Right lobe of liver (tissue), 6 donors: ENCODE measurements around the gene ZSCAN18. TPM values are rescaled to one million over a fixed set of nuclear protein-coding genes. Genes with fewer than 3 reads are reported as not detected.

ENCODE experiments used
- ATAC-seq, 4 donors: fragments of 200-7000 bp; cut with Tn5 transposase; one replicate each; pipeline ENCODE4 v1.9.1; 2020; ENCODE audit warnings: mild to moderate bottlenecking in 4 of 4, moderate library complexity in 4 of 4
- DNase-seq, 3 donors: peaks; one replicate each; pipeline ENCODE4 v3.0.0-alpha.2; 2020
- H3K27ac ChIP-seq, 3 donors: fragments of 200-600 bp; one replicate each; pipeline ENCODE4 v1.8.0; 2022
- H3K27me3 ChIP-seq, 2 donors: fragments of 200-600 bp; one replicate each; pipeline ENCODE4 v1.8.0; 2022
- H3K36me3 ChIP-seq, 4 donors: fragments of 200-600 bp; sonication (generic) in 1 of 4; one replicate each; pipeline versions ENCODE4 v1.5.1 to v1.8.0; 2017 to 2022; ENCODE audit warnings: control low read depth in 1 of 4
- H3K4me1 ChIP-seq, 4 donors: fragments of 200-600 bp; sonication (generic) in 1 of 4; one replicate each; pipeline versions ENCODE4 v1.5.1 to v1.8.0; 2017 to 2022; ENCODE audit warnings: control low read depth in 1 of 4
- H3K4me3 ChIP-seq, 3 donors: fragments of 200-600 bp; one replicate each; pipeline ENCODE4 v1.8.0; 2022
- H3K9me3 ChIP-seq, 4 donors: fragments of 200-600 bp; sonication (generic) in 1 of 4; one replicate each; pipeline versions ENCODE4 v1.5.1 to v1.8.0; 2017 to 2022; ENCODE audit warnings: control low read depth in 1 of 4
- POLR2A ChIP-seq: fragments of 450-650 bp; IDR thresholded peaks from one replicate; pipeline ENCODE4 v1.6.1; 2017; ENCODE audit warnings: antibody characterized with exemption, mild to moderate bottlenecking
- WGBS: methylation state at CpG from one replicate; pipeline ENCODE4 v1.1.6; 2018; ENCODE audit warnings: low coverage, low lambda C conversion rate; ENCODE audit not compliant: insufficient coverage; ENCODE audit errors: missing lambda C conversion rate; 5-methylcytosine and 5-hydroxymethylcytosine counted together
- intact Hi-C, 2 donors: fragments of 100-400 bp; cut with DNase I; formaldehyde crosslinking; loops; one replicate each; pipeline versions ENCODE4 v1.11.2 to v1.14.1; 2022
- total RNA-seq, 6 experiments: library from RNA; depleted of rRNA in 2 of 6; stranded (reverse); fragments of >200 nt in 2 of 6; fragmentation: NEBNext Ultra II Directional in 3 of 6; extraction: Animal tissue kit (Norgen Biotek cat#: 25700) in 3 of 6; gene quantifications; one replicate each; pipeline versions ENCODE4 v1.1.0 to v1.2.4, GENCODE V29; 2016 to 2023
- TF ChIP-seq, protein P1 (sequence below), 4 donors: fragments of 200-600 bp in 3 of 4; fragments of 450-650 bp in 1 of 4; IDR thresholded peaks; one replicate each; pipeline versions ENCODE4 v1.5.1 to v1.8.0; 2016 to 2022; ENCODE audit warnings: antibody characterized with exemption in 4 of 4, mild to moderate bottlenecking in 2 of 4
- donor health status: DM: no; HTN: yes; CAD: no.
- donor health status: DM: no; HTN: no; CAD: no.
- donor health status: DM: no; HTN: no; CAD: no.
- donor health status: DM: no; HTN: yes; CAD: no.
- donor health status: DM: no; HTN: yes; CAD: no.

Gene ZSCAN18
- total RNA-seq, 6 experiments from 2014 or later = 6.3 to 17.1 (median 10.7) TPM

DNA sequence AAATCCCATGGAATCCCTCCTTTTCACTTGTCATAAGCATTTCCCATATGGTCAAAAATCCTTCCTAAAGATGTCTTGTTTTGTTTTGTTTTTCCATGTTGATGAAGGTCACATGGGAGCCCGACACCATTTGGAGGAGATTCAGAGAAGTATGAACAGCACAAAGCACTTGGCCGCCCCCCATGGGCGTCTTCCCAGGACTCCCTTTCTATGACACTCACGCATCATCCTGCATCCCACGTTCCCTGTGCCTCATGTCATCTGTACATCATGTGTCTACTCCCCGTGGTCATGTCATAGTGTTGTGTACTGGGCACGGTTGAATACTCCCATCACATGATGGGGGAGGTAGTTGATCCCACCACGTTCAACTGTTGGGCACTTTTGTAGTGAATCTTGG lies 62.2 kb downstream of the ZSCAN18 start:
- TF ChIP-seq, protein P1, sequence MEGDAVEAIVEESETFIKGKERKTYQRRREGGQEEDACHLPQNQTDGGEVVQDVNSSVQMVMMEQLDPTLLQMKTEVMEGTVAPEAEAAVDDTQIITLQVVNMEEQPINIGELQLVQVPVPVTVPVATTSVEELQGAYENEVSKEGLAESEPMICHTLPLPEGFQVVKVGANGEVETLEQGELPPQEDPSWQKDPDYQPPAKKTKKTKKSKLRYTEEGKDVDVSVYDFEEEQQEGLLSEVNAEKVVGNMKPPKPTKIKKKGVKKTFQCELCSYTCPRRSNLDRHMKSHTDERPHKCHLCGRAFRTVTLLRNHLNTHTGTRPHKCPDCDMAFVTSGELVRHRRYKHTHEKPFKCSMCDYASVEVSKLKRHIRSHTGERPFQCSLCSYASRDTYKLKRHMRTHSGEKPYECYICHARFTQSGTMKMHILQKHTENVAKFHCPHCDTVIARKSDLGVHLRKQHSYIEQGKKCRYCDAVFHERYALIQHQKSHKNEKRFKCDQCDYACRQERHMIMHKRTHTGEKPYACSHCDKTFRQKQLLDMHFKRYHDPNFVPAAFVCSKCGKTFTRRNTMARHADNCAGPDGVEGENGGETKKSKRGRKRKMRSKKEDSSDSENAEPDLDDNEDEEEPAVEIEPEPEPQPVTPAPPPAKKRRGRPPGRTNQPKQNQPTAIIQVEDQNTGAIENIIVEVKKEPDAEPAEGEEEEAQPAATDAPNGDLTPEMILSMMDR (IDR thresholded peaks at IDR 0.05) = no peak
- TF ChIP-seq POLR2A = no peak
- intact Hi-C loops = no loop called here
- Histone ChIP-seq H3K9me3 (no peaks in the 10 kb centered on the region), H3K27me3 (no peaks in the 10 kb centered on the region), H3K4me1 (no peaks in the 10 kb centered on the region), H3K27ac (no peak overlapping the region), H3K4me3 (no peak overlapping the region), H3K36me3 (no peaks in the 10 kb centered on the region)
- WGBS = 64% methylated on average over 8 of the region's 8 CpGs
- ATAC-seq (no peak), DNase-seq (no peak)

DNA sequence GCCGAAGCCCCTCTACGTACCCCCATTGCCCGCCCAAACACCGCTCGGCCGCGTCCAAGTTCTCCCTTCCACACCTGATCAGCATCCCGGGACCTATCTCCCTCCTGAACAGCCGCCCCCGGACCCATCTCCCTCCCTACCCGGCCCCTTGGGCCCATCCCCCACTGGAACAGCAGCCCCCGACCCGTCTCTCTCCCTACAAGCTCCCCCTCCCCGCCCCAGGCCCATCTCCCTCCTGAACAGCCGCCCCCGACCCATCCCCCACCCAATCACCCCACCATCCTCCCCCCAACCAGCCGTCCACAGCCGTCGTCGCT lies 63.6 kb downstream of the ZSCAN18 start:
- H3K4me3 ChIP-seq = peak overlapping the region in 1 of 3 donors; percentile 31
- WGBS = 15% methylated on average over 16 of the region's 20 CpGs
- no peaks in the 10 kb centered on the region for H3K27me3 ChIP-seq
- no peak overlapping the region for H3K27ac ChIP-seq
- no peak for ATAC-seq
- DNase-seq = no peak
- no peak for TF ChIP-seq POLR2A
- TF ChIP-seq, protein P1 (IDR thresholded peaks at IDR 0.05) = no peak
- H3K36me3 ChIP-seq = no peaks in the 10 kb centered on the region
- H3K9me3 ChIP-seq = no peaks in the 10 kb centered on the region
- no peaks in the 10 kb centered on the region for H3K4me1 ChIP-seq
- intact Hi-C loops = no loop called here

Other genes starting within 250 kb of the ZSCAN18 start
- 10 to 100 TPM in 5 of 6 experiments, 1 to 10 TPM in 1; 5.2 to 20.2 (median 12.6) TPM for gene ZNF587, start 248.4 kb downstream of the ZSCAN18 start, total RNA-seq
- 10 to 100 TPM in 3 of 6 experiments, 1 to 10 TPM in 3; 5.1 to 11.7 (median 8.7) TPM for gene ZNF814, start 209.2 kb downstream of the ZSCAN18 start, total RNA-seq
- gene ZNF417, start 181.6 kb downstream of the ZSCAN18 start, total RNA-seq = 10 to 100 TPM in 3 of 6 experiments, 1 to 10 TPM in 3; 4.1 to 12.6 (median 7.8) TPM
- gene ZNF418, start 162.8 kb downstream of the ZSCAN18 start, total RNA-seq = 1 to 10 TPM; 1.0 to 3.7 (median 2.4) TPM
- 1 to 10 TPM in 2 of 6 experiments, under 1 TPM in 4; 0.50 to 1.6 (median 0.75) TPM for gene ZNF256, start 150.5 kb downstream of the ZSCAN18 start, total RNA-seq
- gene C19orf18, start 123.7 kb downstream of the ZSCAN18 start, total RNA-seq = under 1 TPM in 3 of 6 experiments, not detected in 3; 0.24 to 0.88 (median 0.39) TPM
- 1 to 10 TPM; 3.1 to 7.1 (median 5.0) TPM for gene ZNF606, start 95.4 kb downstream of the ZSCAN18 start, total RNA-seq
- gene ZSCAN1, start 64.2 kb downstream of the ZSCAN18 start, total RNA-seq = not detected
- under 1 TPM; 0.12 to 0.71 (median 0.32) TPM for gene ZNF135, start 38.9 kb downstream of the ZSCAN18 start, total RNA-seq
- 1 to 10 TPM; 2.0 to 7.2 (median 2.9) TPM for gene ZNF329, start 52.6 kb upstream of the ZSCAN18 start, total RNA-seq
- gene ZNF274, start 84.8 kb upstream of the ZSCAN18 start, total RNA-seq = 10 to 100 TPM; 12.7 to 18.5 (median 14.4) TPM
- 10 to 100 TPM in 3 of 6 experiments, 1 to 10 TPM in 3; 6.1 to 16.5 (median 10.7) TPM for gene ZNF544, start 130.7 kb upstream of the ZSCAN18 start, total RNA-seq
- gene ZNF8, start 180.7 kb upstream of the ZSCAN18 start, total RNA-seq = 1 to 10 TPM; 1.0 to 2.3 (median 1.6) TPM
- 10 to 100 TPM; 12.4 to 44.7 (median 15.8) TPM for gene ERVK3-1, start 207.1 kb upstream of the ZSCAN18 start, total RNA-seq
- 1 to 10 TPM; 1.7 to 2.9 (median 2.1) TPM for gene ZSCAN22, start 228.8 kb upstream of the ZSCAN18 start, total RNA-seq